BLaER1 treated with 17β-estradiol and CSF1 and Interleukin-3, amounts not matched to agents 10 nM and 100 nM (cell line): Measurements from ENCODE around the gene CATSPERD.

Experiments
- H3K27ac ChIP-seq, 11 experiments: shearing (Covaris generic); formaldehyde crosslinking; 2 replicates each; pipeline ENCODE4 v1.8.1; 2022
- H3K27me3 ChIP-seq, 11 experiments: shearing (Covaris generic); formaldehyde crosslinking; 2 replicates each; pipeline ENCODE4 v1.8.1; 2022
- H3K36me3 ChIP-seq, 11 experiments: shearing (Covaris generic); formaldehyde crosslinking; 2 replicates each; pipeline ENCODE4 v1.8.1; 2022
- H3K4me1 ChIP-seq, 10 experiments: shearing (Covaris generic); formaldehyde crosslinking; 2 replicates each; pipeline ENCODE4 v1.8.1; 2022
- H3K4me2 ChIP-seq, 11 experiments: shearing (Covaris generic); formaldehyde crosslinking; 2 replicates each; pipeline ENCODE4 v1.8.1; 2022
- H3K4me3 ChIP-seq, 10 experiments: shearing (Covaris generic); formaldehyde crosslinking; 2 replicates each; pipeline ENCODE4 v1.8.1; 2022
- H3K9ac ChIP-seq, 11 experiments: shearing (Covaris generic); formaldehyde crosslinking; 2 replicates each; pipeline ENCODE4 v1.8.1; 2022
- H3K9me3 ChIP-seq, 11 experiments: shearing (Covaris generic); formaldehyde crosslinking; replicated peaks in 1 of 11; 2 replicates each; pipeline ENCODE4 v1.8.1; 2022
- H4K20me1 ChIP-seq, 11 experiments: shearing (Covaris generic); formaldehyde crosslinking; 2 replicates each; pipeline ENCODE4 v1.8.1; 2022
- Cebpa-rat ChIP-seq, 11 experiments: shearing (Covaris generic); IDR thresholded peaks; 2 replicates each; pipeline ENCODE4 v1.8.1; 2022

CATSPERD gene

DNA sequence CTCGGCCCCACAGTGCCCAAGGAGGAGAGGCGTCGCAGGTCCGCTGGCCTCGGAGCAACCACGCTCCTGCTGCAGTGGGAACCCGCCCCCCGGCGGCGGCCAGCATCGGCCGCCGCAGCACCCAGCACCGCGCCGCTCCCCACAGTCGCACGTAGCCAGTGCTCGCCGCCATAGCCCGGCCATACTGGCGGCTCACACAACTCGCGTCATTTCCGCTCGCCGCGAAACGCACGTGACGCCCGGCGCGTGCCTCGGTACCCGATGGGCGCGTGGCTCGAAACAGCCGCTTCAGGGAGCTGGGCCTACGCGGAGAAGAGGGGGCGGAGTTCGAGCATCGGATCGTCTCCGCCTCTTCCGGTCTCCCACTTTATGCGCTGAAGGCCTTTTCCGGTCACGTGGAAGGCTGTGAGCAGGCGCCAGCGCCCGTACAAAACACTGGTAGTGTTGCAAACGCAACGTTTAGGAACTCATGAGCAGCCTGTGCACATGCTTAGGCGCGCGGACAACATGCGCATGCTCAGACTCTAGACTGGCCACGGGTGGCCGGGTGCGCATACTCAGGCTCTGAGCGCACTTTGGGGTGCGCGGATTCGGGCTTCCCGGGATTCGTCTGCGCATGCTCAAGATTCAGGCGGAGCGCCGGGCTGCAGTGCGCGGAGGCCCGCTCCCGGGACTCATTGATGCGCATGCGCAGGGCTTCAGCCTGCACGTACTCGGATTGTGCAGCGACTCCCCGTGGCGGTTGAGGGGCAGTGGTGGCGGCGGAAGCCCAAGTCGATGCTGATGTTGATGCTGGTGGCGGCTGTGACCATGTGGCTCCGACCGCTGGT is at the start of gene CATSPERD, which contains the start of gene LONP1:
TSS of gene CATSPERD (plus strand) at position 677 of the 830 bp plus-strand sequence. CDS start at position 778, 101 bp downstream.
TSS of gene LONP1 (minus strand) at position 186 of the 830 bp plus-strand sequence. CDS start at position 172, 14 bp downstream.
- H3K36me3 ChIP-seq: peaks cover 3 to 30% (median 19%) of the 10 kb centered on the region in 11 experiments; a peak in 20 of 22 replicates
- peak within 1 kb of the TSS; percentile 79 to 100 (median 94) for H3K4me3 ChIP-seq
- H3K4me2 ChIP-seq: peak within 1 kb of the TSS; percentile 89 to 99 (median 97)
- no peak for TF ChIP-seq Cebpa-rat (IDR thresholded peaks at IDR 0.05)
- H3K9me3 ChIP-seq: no peaks in the 10 kb centered on the region
- no peaks in the 10 kb centered on the region for H3K27me3 ChIP-seq
- peak within 1 kb of the TSS; percentile 85 to 99 (median 95) for H3K27ac ChIP-seq
- peaks cover 20 to 35% (median 28%) of the 10 kb centered on the region in 10 experiments for H3K4me1 ChIP-seq
- H4K20me1 ChIP-seq: peaks cover 13 to 43% (median 40%) of the 10 kb centered on the region in 11 experiments; a peak in 20 of 22 replicates
- H3K9ac ChIP-seq: peak within 1 kb of the TSS; percentile 92 to 99 (median 96)

- Histone ChIP-seq H3K36me3 (peaks cover 52 to 85% (median 65%) of the 10 kb centered on the region in 11 experiments), H3K9me3 (no peaks in the 10 kb centered on the region), H3K4me1 (no peaks in the 10 kb centered on the region), H3K27me3 (no peaks in the 10 kb centered on the region), H3K4me2 (no peak overlapping the region), H3K9ac (no peak overlapping the region), H4K20me1 (peaks cover 24 to 74% (median 53%) of the 10 kb centered on the region in 11 experiments; a peak in 21 of 22 replicates), H3K4me3 (no peak overlapping the region), H3K27ac (no peak overlapping the region)
- TF ChIP-seq Cebpa-rat (IDR thresholded peaks at IDR 0.05): no peak
Observed at GRCh38 chr19:5671600-5671999, 48.8 kb upstream of the CATSPERD start.

DNA sequence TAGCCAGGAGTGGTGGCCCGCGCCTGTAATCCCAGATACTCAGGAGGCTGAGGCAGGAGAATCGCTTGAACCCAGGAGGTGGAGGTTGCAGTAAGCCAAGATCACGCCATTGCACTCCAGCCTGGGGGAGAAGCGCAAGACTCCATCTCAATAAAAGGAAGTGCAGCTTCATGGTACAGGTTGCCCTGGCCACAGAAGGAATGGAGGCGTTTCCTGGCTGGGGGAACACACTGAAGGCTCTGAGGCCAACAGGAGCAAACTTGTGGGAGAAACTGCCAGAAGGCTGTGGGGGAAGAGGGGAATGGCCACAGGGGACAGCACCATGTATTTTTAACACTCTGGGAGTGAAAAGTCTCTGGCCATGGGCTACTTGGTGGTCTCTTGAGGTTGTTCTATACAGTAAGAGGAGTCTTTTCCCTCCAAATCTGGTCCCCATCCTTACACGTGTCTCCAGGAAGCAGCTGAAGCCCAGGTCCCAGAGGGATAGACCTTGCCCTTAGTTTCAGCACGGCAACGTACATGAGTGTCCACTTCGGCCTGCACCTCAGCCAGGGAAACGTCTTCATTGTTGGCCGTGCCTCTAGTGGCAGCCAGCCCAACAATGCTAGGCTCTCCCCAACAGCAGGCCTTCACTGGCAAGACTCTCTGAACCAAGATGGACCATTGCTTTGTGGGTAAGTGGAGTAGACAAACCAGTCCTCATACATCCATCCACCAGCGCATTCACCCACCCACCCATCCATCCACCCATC is 47.6 kb upstream of the CATSPERD start:
- H4K20me1 ChIP-seq: peaks cover 11 to 72% (median 41%) of the 10 kb centered on the region in 11 experiments; a peak in 21 of 22 replicates
- H3K4me1 ChIP-seq: no peaks in the 10 kb centered on the region
- TF ChIP-seq Cebpa-rat (IDR thresholded peaks at IDR 0.05): no peak
- H3K9ac ChIP-seq: no peak overlapping the region
- no peaks in the 10 kb centered on the region for H3K27me3 ChIP-seq
- H3K4me2 ChIP-seq: no peak overlapping the region
- no peak overlapping the region for H3K4me3 ChIP-seq
- no peak overlapping the region for H3K27ac ChIP-seq
- peaks cover 43 to 83% (median 57%) of the 10 kb centered on the region in 11 experiments for H3K36me3 ChIP-seq
- no peaks in the 10 kb centered on the region for H3K9me3 ChIP-seq

DNA sequence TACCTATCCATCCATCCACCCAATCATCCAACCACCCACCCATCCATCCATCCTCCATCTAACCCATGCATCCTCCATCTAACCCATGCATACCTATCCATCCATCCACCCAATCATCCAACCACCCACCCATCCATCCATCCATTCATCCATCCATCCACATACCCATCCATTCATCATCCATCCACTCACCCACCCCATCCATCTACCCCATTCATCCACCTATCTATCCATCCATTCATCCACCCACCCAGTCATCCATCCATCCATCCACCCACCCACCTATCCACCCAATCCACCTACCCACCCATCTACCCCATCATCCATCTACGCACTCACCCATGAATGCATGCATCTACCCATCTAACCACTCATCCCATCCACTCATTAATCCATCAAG is 46.7 kb upstream of the CATSPERD start:
- Histone ChIP-seq H3K27ac (no peak overlapping the region), H4K20me1 (peaks cover 8 to 67% (median 34%) of the 10 kb centered on the region in 11 experiments; a peak in 20 of 22 replicates), H3K9ac (no peak overlapping the region), H3K4me1 (no peaks in the 10 kb centered on the region), H3K4me3 (no peak overlapping the region), H3K9me3 (no peaks in the 10 kb centered on the region), H3K4me2 (no peak overlapping the region), H3K27me3 (no peaks in the 10 kb centered on the region), H3K36me3 (peaks cover 40 to 81% (median 53%) of the 10 kb centered on the region in 11 experiments)
- no peak for TF ChIP-seq Cebpa-rat (IDR thresholded peaks at IDR 0.05)

DNA sequence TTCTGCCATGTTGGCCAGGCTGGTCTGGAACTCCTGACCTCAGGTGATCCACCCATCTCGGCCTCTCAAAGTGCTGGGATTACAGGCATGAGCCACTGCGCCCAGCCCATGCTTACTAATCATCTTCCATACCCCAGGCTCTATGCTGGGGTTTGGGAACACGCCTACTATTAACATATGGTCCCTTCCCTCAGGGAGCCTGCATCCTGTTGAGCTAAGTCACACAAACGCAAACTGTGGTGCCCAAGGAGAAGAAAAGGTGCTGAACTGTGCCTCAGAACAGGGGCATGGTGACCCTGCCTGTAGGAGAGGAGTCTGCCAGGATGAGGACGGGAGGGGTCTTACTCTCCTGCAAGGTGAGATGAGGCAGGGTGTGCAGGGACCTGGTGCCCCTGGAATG is 45.7 kb upstream of the CATSPERD start:
- H3K27me3 ChIP-seq: no peaks in the 10 kb centered on the region
- no peak for TF ChIP-seq Cebpa-rat (IDR thresholded peaks at IDR 0.05)
- H3K4me2 ChIP-seq: no peak overlapping the region
- no peak overlapping the region for H3K27ac ChIP-seq
- no peaks in the 10 kb centered on the region for H3K9me3 ChIP-seq
- no peak overlapping the region for H3K9ac ChIP-seq
- H4K20me1 ChIP-seq: peaks cover under 1 to 58% (median 24%) of the 10 kb centered on the region in 11 experiments; a peak in 20 of 22 replicates
- peaks cover 31 to 71% (median 43%) of the 10 kb centered on the region in 11 experiments for H3K36me3 ChIP-seq
- H3K4me1 ChIP-seq: peaks cover 7 to 10% (median 9%) of the 10 kb centered on the region in 10 experiments
- H3K4me3 ChIP-seq: no peak overlapping the region

GRCh38 chr19:5676105-5676771 is 44.2 kb upstream of the CATSPERD start:
- no peaks in the 10 kb centered on the region for H3K9me3 ChIP-seq
- no peak overlapping the region for H3K27ac ChIP-seq
- no peak overlapping the region for H3K9ac ChIP-seq
- no peak overlapping the region for H3K4me3 ChIP-seq
- no peak overlapping the region for H3K4me2 ChIP-seq
- peaks cover 0 to 43% (median 14%) of the 10 kb centered on the region in 11 experiments; a peak in 10 of 22 replicates for H4K20me1 ChIP-seq
- TF ChIP-seq Cebpa-rat (IDR thresholded peaks at IDR 0.05): no peak
- peaks cover 12 to 15% (median 13%) of the 10 kb centered on the region in 10 experiments for H3K4me1 ChIP-seq
- no peaks in the 10 kb centered on the region for H3K27me3 ChIP-seq
- H3K36me3 ChIP-seq: peaks cover 18 to 56% (median 28%) of the 10 kb centered on the region in 11 experiments

DNA sequence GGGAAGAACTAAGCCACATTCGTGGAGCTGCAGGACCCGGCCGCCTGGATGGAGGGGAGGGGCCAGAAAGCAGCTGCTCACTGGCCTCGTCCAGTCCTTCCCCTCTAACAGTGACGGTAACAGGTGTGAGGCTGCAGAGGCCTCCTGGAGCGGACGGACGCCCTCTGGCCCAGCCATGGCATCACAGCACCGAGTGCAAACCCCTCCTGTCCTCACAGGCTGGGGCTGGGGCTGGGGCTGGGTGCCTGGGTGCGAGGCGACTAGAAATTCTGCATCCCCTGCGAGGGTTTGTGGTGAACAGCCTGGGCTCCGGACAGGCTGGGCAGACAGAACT is 43.7 kb upstream of the CATSPERD start:
- Histone ChIP-seq H3K27me3 (no peaks in the 10 kb centered on the region), H3K4me2 (no peak overlapping the region), H4K20me1 (peaks cover 0 to 38% (median 9%) of the 10 kb centered on the region in 11 experiments; a peak in 9 of 22 replicates), H3K9me3 (no peaks in the 10 kb centered on the region), H3K9ac (no peak overlapping the region), H3K36me3 (peaks cover 14 to 51% (median 23%) of the 10 kb centered on the region in 11 experiments), H3K4me3 (no peak overlapping the region), H3K27ac (no peak overlapping the region), H3K4me1 (peaks cover 15 to 20% (median 17%) of the 10 kb centered on the region in 10 experiments)
- no peak for TF ChIP-seq Cebpa-rat (IDR thresholded peaks at IDR 0.05)

DNA sequence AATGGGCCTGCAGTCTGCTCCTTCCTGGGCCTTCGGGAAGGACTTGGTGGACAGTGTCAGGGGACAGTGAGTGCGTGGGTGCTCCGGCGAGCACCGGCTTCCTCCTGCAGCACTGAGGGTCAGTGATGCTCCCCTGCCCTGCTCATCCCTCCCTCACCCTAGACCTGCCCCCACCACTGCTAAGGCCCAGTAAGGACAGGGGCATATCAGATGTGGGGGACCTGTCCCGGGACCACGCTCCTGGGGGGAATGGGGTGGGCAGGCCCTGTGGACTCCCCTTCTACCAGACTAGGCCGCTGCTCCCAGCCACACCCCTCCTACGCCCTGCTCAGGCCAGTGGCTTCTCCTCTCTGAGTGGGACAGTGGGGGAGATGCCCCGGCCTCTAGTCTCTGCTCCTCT is 43.3 kb upstream of the CATSPERD start:
- Histone ChIP-seq H3K36me3 (peaks cover 10 to 47% (median 19%) of the 10 kb centered on the region in 11 experiments), H3K4me3 (no peak overlapping the region), H3K9ac (no peak overlapping the region), H3K27ac (no peak overlapping the region), H3K27me3 (no peaks in the 10 kb centered on the region), H3K4me1 (peaks cover 15 to 23% (median 18%) of the 10 kb centered on the region in 10 experiments), H3K9me3 (no peaks in the 10 kb centered on the region), H4K20me1 (peaks cover 0 to 34% (median 5%) of the 10 kb centered on the region in 11 experiments; a peak in 9 of 22 replicates), H3K4me2 (no peak overlapping the region)
- no peak for TF ChIP-seq Cebpa-rat (IDR thresholded peaks at IDR 0.05)
